Trophoblast cell (in vitro differentiated cells and primary cell): ENCODE results near the gene EOMES.
A peak's percentile ranks its signal among the peaks of the same experiment; 100 is the strongest.

Experiments used
- DNase-seq, 2 donors: peaks; one replicate each; pipeline ENCODE4 v3.0.0-alpha.2; 2016
- H2AFZ ChIP-seq: 2 replicates; pipeline ENCODE4 v1.6.1; 2013; ENCODE audit warnings: low read length, moderate library complexity, mild to moderate bottlenecking; ENCODE audit not compliant: insufficient read depth, poor library complexity
- H2AK5ac ChIP-seq: 2 replicates; pipeline ENCODE4 v1.6.1; 2013; ENCODE audit warnings: mild to moderate bottlenecking, low read length
- H2BK120ac ChIP-seq: 2 replicates; pipeline ENCODE4 v1.6.1; 2013; ENCODE audit warnings: low read length, mild to moderate bottlenecking, moderate library complexity; ENCODE audit not compliant: insufficient read depth, poor library complexity
- H2BK12ac ChIP-seq: 2 replicates; pipeline ENCODE4 v1.6.1; 2013; ENCODE audit warnings: mild to moderate bottlenecking, low read length, moderate library complexity
- H2BK5ac ChIP-seq: 2 replicates; pipeline ENCODE4 v1.6.1; 2013; ENCODE audit warnings: low read length, low read depth, moderate library complexity, mild to moderate bottlenecking; ENCODE audit not compliant: poor library complexity
- H3K14ac ChIP-seq: 2 replicates; pipeline ENCODE4 v1.6.1; 2013; ENCODE audit warnings: mild to moderate bottlenecking, low read length
- H3K18ac ChIP-seq: 2 replicates; pipeline ENCODE4 v1.6.1; 2013; ENCODE audit warnings: mild to moderate bottlenecking, low read length
- H3K23ac ChIP-seq: 2 replicates; pipeline ENCODE4 v1.6.1; 2013; ENCODE audit warnings: low read length
- H3K27ac ChIP-seq: 2 replicates; pipeline ENCODE4 v1.5.1; 2013; ENCODE audit warnings: low read depth, mild to moderate bottlenecking, inconsistent platforms, low read length, moderate library complexity
- H3K27me3 ChIP-seq: 2 replicates; pipeline ENCODE4 v1.6.1; 2013; ENCODE audit warnings: inconsistent platforms, mild to moderate bottlenecking, low read length, moderate library complexity; ENCODE audit not compliant: insufficient read depth
- H3K36me3 ChIP-seq, 2 experiments: 1 replicate in 1 of 2; 2 replicates in 1 of 2; pipeline ENCODE4 v1.6.1; 2013; ENCODE audit warnings: low read length in 2 of 2, mild to moderate bottlenecking in 2 of 2, moderate library complexity in 1 of 2; ENCODE audit not compliant: insufficient read depth in 2 of 2, control insufficient read depth in 1 of 2
- H3K4ac ChIP-seq: 2 replicates; pipeline ENCODE4 v1.6.1; 2013; ENCODE audit warnings: low read depth, mild to moderate bottlenecking, low read length, moderate library complexity
- H3K4me1 ChIP-seq, 2 experiments: 1 replicate in 1 of 2; 2 replicates in 1 of 2; pipeline ENCODE4 v1.6.1; 2013; ENCODE audit warnings: low read length in 2 of 2, mild to moderate bottlenecking in 2 of 2, moderate library complexity in 1 of 2; ENCODE audit not compliant: insufficient read depth in 2 of 2, control insufficient read depth in 1 of 2
- H3K4me2 ChIP-seq: 2 replicates; pipeline ENCODE4 v1.6.1; 2013; ENCODE audit warnings: inconsistent platforms, mild to moderate bottlenecking, low read length, moderate library complexity
- H3K4me3 ChIP-seq: 2 replicates; pipeline ENCODE4 v1.5.1; 2013; ENCODE audit warnings: mild to moderate bottlenecking, low read depth, low read length, inconsistent platforms
- H3K79me1 ChIP-seq: one replicate; pipeline ENCODE4 v1.6.1; 2013; ENCODE audit warnings: low read length
- H3K79me2 ChIP-seq: 2 replicates; pipeline ENCODE4 v1.6.1; 2013; ENCODE audit warnings: low read length, mild to moderate bottlenecking; ENCODE audit not compliant: control insufficient read depth, insufficient read depth, poor library complexity
- H3K9ac ChIP-seq: 2 replicates; pipeline ENCODE4 v1.6.1; 2013; ENCODE audit warnings: mild to moderate bottlenecking, low read length
- H3K9me3 ChIP-seq: 2 replicates; pipeline ENCODE4 v1.6.1; 2013; ENCODE audit warnings: low read depth, mild to moderate bottlenecking, control low read depth, inconsistent platforms, low read length; ENCODE audit not compliant: insufficient read depth
- H4K12ac ChIP-seq: 2 replicates; pipeline ENCODE4 v1.6.1; 2013; ENCODE audit warnings: low read depth, mild to moderate bottlenecking, low read length, moderate library complexity
- H4K8ac ChIP-seq: 2 replicates; pipeline ENCODE4 v1.6.1; 2013; ENCODE audit warnings: low read depth, mild to moderate bottlenecking, low read length, moderate library complexity
- H4K91ac ChIP-seq: one replicate; pipeline ENCODE4 v1.6.1; 2013; ENCODE audit warnings: low read depth, mild to moderate bottlenecking, low read length, moderate library complexity
- WGBS: extraction: QIAGEN DNeasy Blood & Tissue Kit; methylation state at CpG from one replicate; pipeline ENCODE4 v1.1.7; 2013; ENCODE audit warnings: missing lambda C conversion rate; ENCODE audit not compliant: insufficient read length, insufficient coverage; ENCODE audit errors: extremely low coverage; 5-methylcytosine and 5-hydroxymethylcytosine counted together

Gene EOMES

GRCh38 chr3:27723815-27724458 lies 1.8 kb upstream of the EOMES start:
- Histone ChIP-seq H2BK120ac (no peak overlapping the region), H3K36me3 (no peaks in the 10 kb centered on the region), H3K27ac (no peak overlapping the region), H3K4me1 (peaks cover 11 to 15% of the 10 kb centered on the region in 2 experiments), H2BK12ac (no peak overlapping the region), H3K14ac (no peak overlapping the region), H3K4ac (no peak overlapping the region), H4K12ac (no peak overlapping the region), H3K9ac (no peak overlapping the region), H3K4me3 (no peak overlapping the region), H3K18ac (no peak overlapping the region), H4K8ac (no peak overlapping the region), H2BK5ac (no peak overlapping the region), H3K9me3 (peaks cover 4% of the 10 kb centered on the region), H4K91ac (no peak overlapping the region), H3K23ac (no peak overlapping the region), H2AK5ac (no peak overlapping the region), H3K79me1 (no peaks in the 10 kb centered on the region), H2AFZ (no peak overlapping the region), H3K27me3 (peaks cover 77% of the 10 kb centered on the region), H3K4me2 (no peak overlapping the region), H3K79me2 (no peaks in the 10 kb centered on the region)
- DNase-seq: no peak
- no CpG with 5 or more reads among the region's 37 CpGs for WGBS

GRCh38 chr3:27723456-27723814 lies 1.3 kb upstream of the EOMES start:
- Histone ChIP-seq H2AFZ (no peak overlapping the region), H4K12ac (no peak overlapping the region), H3K18ac (no peak overlapping the region), H3K36me3 (no peaks in the 10 kb centered on the region), H2BK5ac (no peak overlapping the region), H3K27me3 (peaks cover 76% of the 10 kb centered on the region), H2BK12ac (no peak overlapping the region), H3K9ac (no peak overlapping the region), H3K27ac (no peak overlapping the region), H3K9me3 (peaks cover 4% of the 10 kb centered on the region), H3K23ac (no peak overlapping the region), H4K91ac (no peak overlapping the region), H3K4me3 (no peak overlapping the region), H3K4me1 (peaks cover 11 to 15% of the 10 kb centered on the region in 2 experiments), H3K4me2 (no peak overlapping the region), H3K14ac (no peak overlapping the region), H3K79me2 (no peaks in the 10 kb centered on the region), H2BK120ac (no peak overlapping the region), H3K79me1 (no peaks in the 10 kb centered on the region), H4K8ac (no peak overlapping the region), H2AK5ac (no peak overlapping the region), H3K4ac (no peak overlapping the region)
- no peak for DNase-seq
- WGBS: no CpG with 5 or more reads among the region's 15 CpGs

DNA sequence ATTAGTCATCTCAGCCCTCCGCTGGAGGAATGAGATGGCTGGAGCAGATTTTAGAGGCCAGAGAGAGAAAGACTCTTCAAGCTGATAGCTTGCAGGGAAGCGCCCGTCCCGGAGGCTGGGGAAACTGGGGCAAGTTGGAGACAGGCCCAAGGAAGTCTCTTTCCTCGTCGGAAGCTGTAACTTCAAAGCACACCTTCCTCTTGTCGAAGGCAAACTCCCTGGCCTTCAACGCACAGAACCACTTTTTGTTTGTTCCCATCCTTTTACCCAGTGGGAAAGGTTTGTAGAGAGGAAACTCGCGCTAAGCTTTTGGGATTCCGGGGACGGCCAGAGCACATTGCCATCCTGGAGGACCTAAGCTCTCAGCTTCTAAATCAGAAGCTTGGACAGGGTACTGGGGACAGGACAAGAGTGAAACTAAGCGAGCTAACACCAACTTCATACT lies 900 bp upstream of the EOMES start:
- no peak overlapping the region for H2AK5ac ChIP-seq

DNA sequence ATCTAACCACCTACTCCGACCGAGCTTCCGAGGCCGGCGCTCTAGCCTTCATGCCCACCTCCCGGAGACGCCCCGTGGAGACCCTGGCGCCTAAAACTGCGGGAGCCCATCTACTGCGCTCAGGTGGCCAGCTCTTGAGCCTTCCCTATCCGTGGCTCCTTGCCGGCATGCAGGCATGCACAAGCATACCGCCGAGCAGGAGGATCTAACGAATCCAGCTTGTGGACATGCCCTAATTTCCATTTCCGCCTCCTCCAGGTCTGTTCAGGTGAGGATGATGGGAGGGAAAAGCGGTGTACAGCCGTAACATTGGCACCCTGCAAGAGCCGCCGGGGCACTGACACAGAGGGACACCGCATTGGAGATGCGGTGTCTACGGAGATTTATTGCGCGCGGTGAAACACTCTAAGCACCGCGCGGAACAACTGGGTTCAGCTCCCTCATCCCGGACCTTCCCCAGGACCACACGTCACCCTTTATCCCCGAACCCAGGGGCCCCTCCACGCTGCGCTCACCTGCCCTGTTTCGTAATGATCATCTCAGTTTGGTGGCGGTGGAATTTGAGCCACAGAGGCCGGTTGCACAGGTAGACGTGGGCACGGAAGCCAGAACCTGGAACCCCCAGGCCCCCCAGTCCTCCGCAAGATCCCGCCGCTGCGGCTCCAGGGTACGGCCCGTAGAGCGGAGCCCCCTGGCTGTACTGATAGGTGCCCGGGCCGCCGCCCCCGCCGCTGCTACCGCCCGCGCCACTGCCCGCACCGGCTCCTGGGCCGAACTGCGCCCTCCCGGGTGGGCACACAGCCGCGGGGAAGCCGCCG lies 1.0 kb downstream of the EOMES start:
- H2BK5ac ChIP-seq: no peak overlapping the region
- H3K27ac ChIP-seq: no peak overlapping the region
- H3K79me1 ChIP-seq: no peaks in the 10 kb centered on the region
- no peak overlapping the region for H2BK120ac ChIP-seq
- peak overlapping the region; percentile 68 for H3K4me3 ChIP-seq
- H3K79me2 ChIP-seq: no peaks in the 10 kb centered on the region
- H2AK5ac ChIP-seq: no peak overlapping the region
- H4K12ac ChIP-seq: no peak overlapping the region
- H4K91ac ChIP-seq: no peak overlapping the region
- no peak overlapping the region for H4K8ac ChIP-seq
- peaks cover 82% of the 10 kb centered on the region for H3K27me3 ChIP-seq
- peak overlapping the region; percentile 83 for H2AFZ ChIP-seq
- H3K18ac ChIP-seq: no peak overlapping the region
- no peak overlapping the region for H2BK12ac ChIP-seq
- no peak overlapping the region for H3K4ac ChIP-seq
- H3K9ac ChIP-seq: peak overlapping the region; percentile 18
- H3K23ac ChIP-seq: no peak overlapping the region
- peaks cover 4% of the 10 kb centered on the region for H3K9me3 ChIP-seq
- no peaks in the 10 kb centered on the region for H3K36me3 ChIP-seq
- H3K4me1 ChIP-seq: peaks cover 11 to 15% of the 10 kb centered on the region in 2 experiments
- no peak overlapping the region for H3K14ac ChIP-seq
- WGBS: no CpG with 5 or more reads among the region's 64 CpGs
- DNase-seq: peak in 1 of 2 donors; percentile 29
- peak overlapping the region; percentile 93 for H3K4me2 ChIP-seq

More for the DNA sequence above, 900 bp upstream of the EOMES start:
- H2BK5ac ChIP-seq: no peak overlapping the region
- no peak overlapping the region for H4K91ac ChIP-seq
- no peaks in the 10 kb centered on the region for H3K36me3 ChIP-seq
- H3K27me3 ChIP-seq: peaks cover 73% of the 10 kb centered on the region
- H3K4me2 ChIP-seq: no peak overlapping the region
- H3K9me3 ChIP-seq: peaks cover 4% of the 10 kb centered on the region
- peaks cover 11 to 15% of the 10 kb centered on the region in 2 experiments for H3K4me1 ChIP-seq
- no peaks in the 10 kb centered on the region for H3K79me1 ChIP-seq
- no peak overlapping the region for H3K18ac ChIP-seq
- H2BK120ac ChIP-seq: no peak overlapping the region
- H2BK12ac ChIP-seq: no peak overlapping the region
- H3K79me2 ChIP-seq: no peaks in the 10 kb centered on the region
- H3K4ac ChIP-seq: no peak overlapping the region
- no peak overlapping the region for H3K4me3 ChIP-seq
- no peak overlapping the region for H3K14ac ChIP-seq
- no peak overlapping the region for H3K27ac ChIP-seq
- no peak overlapping the region for H4K8ac ChIP-seq
- H2AFZ ChIP-seq: no peak overlapping the region
- H3K23ac ChIP-seq: no peak overlapping the region
- no peak overlapping the region for H4K12ac ChIP-seq
- H3K9ac ChIP-seq: no peak overlapping the region
- WGBS: no CpG with 5 or more reads among the region's 13 CpGs
- no peak for DNase-seq
